ENCODE data around the gene ORC6. TPM values are rescaled to one million over a fixed set of nuclear protein-coding genes. Genes with fewer than 3 reads are reported as not detected.

Gene ORC6
- total RNA-seq, 4 donors from 2014 or later: 3.4 to 12.6 (median 7.7) TPM

GRCh38 chr16:46743232-46743719 is 53.8 kb downstream of the ORC6 start:
- intact Hi-C loops (cut with DNase I): no loop called here
- DNase-seq: no peak
- Histone ChIP-seq H3K4me1 (peaks cover 0 to 3% (median 0%) of the 10 kb centered on the region in 3 donors), H3K27me3 (peaks cover 0 to 13% (median 0%) of the 10 kb centered on the region in 4 donors), H3K27ac (peak overlapping the region in 2 of 4 donors; percentile 22 to 52), H3K9me3 (no peaks in the 10 kb centered on the region), H3K4me3 (no peak overlapping the region), H3K36me3 (no peaks in the 10 kb centered on the region)
- TF ChIP-seq, protein P1, sequence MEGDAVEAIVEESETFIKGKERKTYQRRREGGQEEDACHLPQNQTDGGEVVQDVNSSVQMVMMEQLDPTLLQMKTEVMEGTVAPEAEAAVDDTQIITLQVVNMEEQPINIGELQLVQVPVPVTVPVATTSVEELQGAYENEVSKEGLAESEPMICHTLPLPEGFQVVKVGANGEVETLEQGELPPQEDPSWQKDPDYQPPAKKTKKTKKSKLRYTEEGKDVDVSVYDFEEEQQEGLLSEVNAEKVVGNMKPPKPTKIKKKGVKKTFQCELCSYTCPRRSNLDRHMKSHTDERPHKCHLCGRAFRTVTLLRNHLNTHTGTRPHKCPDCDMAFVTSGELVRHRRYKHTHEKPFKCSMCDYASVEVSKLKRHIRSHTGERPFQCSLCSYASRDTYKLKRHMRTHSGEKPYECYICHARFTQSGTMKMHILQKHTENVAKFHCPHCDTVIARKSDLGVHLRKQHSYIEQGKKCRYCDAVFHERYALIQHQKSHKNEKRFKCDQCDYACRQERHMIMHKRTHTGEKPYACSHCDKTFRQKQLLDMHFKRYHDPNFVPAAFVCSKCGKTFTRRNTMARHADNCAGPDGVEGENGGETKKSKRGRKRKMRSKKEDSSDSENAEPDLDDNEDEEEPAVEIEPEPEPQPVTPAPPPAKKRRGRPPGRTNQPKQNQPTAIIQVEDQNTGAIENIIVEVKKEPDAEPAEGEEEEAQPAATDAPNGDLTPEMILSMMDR (IDR thresholded peaks at IDR 0.05): no peak
- no peak for TF ChIP-seq POLR2A (IDR thresholded peaks at IDR 0.05)
- WGBS, 2 donors: 24 to 26% methylated on average over 7 to 9 of the region's 10 CpGs

- WGBS, 2 donors: 63 to 77% methylated on average over 7 of the region's 7 CpGs
- no peak for TF ChIP-seq POLR2A (IDR thresholded peaks at IDR 0.05)
- TF ChIP-seq, protein P1 (IDR thresholded peaks at IDR 0.05): no peak
- H3K4me1 ChIP-seq: peaks cover 0 to 3% (median 0%) of the 10 kb centered on the region in 3 donors
- no peaks in the 10 kb centered on the region for H3K36me3 ChIP-seq
- H3K27me3 ChIP-seq: peaks cover 0 to 13% (median 0%) of the 10 kb centered on the region in 4 donors
- intact Hi-C loops (cut with DNase I): no loop called here
- no peak overlapping the region for H3K4me3 ChIP-seq
- no peaks in the 10 kb centered on the region for H3K9me3 ChIP-seq
- H3K27ac ChIP-seq: no peak overlapping the region
- no peak for DNase-seq
Measured at GRCh38 chr16:46745617-46746016, 56.2 kb downstream of the ORC6 start.

DNA sequence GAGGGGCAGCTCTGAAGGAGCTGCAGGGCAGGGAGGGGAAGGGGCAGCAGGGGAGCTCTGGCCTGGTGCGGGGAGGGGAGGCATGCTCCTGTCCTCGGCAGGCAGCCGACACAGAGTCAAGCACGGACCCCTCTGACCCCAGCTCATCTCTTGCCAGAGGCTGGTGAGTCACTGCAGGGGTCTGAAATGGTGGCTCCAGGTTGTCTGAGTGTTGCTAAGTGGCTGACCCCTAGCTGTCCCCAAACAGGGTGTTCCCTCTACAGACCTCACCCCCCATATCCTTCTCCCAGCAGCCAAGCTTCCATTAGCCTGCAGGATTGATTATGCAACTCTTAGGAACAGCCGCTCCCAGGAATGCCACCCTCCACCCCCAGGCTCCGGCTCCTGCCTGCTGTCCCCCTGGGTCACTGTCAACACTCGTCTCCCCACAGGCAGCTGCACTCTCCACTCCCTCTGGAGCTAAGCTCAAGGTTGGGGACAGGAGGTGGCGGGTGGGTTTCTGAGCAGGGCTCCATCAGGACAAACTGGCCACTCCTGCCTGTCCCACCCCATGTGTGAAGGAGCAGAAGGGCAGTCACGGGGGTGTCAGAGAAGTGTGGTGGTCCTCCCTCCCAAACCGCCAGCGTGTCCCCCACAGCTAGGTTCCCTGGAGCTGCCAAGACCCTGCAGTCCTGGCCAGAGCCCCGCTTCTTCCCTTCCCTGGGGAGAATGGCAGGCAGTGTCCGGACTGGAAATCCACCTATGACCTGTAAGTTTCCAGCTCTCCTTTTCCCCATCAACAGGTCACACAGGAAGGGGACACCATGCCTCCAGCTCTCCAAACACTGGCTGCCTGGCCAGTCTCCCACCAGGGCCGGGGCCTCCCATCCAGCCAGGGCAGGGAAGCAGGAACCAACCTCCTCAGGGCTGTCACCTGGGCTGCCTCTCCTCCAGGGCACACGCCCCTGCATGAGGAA is 57.6 kb downstream of the ORC6 start:
- Histone ChIP-seq H3K27me3 (peaks cover 0 to 13% (median 0%) of the 10 kb centered on the region in 4 donors), H3K36me3 (no peaks in the 10 kb centered on the region), H3K27ac (no peak overlapping the region), H3K9me3 (no peaks in the 10 kb centered on the region), H3K4me3 (no peak overlapping the region), H3K4me1 (peaks cover 0 to 3% (median 0%) of the 10 kb centered on the region in 3 donors)
- 50 to 79% methylated on average over 2 to 8 of the region's 15 CpGs for WGBS, 2 donors
- no peak for TF ChIP-seq POLR2A (IDR thresholded peaks at IDR 0.05)
- TF ChIP-seq, protein P1 (IDR thresholded peaks at IDR 0.05): no peak
- DNase-seq: no peak
- intact Hi-C loops (cut with DNase I): no loop called here

Other genes with a start within 250 kb of the ORC6 start
- 10 to 100 TPM in 1 of 4 donors, 1 to 10 TPM in 3; 1.9 to 13.7 (median 6.9) TPM for gene SHCBP1, start 68.3 kb upstream of the ORC6 start, total RNA-seq
- 100 to 1,000 TPM in 1 of 4 donors, 10 to 100 TPM in 3; 34.0 to 129 (median 88.0) TPM for gene VPS35, start 481 bp upstream of the ORC6 start, total RNA-seq
- under 1 TPM in 3 of 4 donors, not detected in 1; 0.03 to 0.19 (median 0.08) TPM for gene MYLK3, start 58.7 kb downstream of the ORC6 start, total RNA-seq
- 1 to 10 TPM; 5.7 to 7.6 (median 7.0) TPM for gene C16orf87, start 141.5 kb downstream of the ORC6 start, total RNA-seq
- 100 to 1,000 TPM in 1 of 4 donors, 10 to 100 TPM in 3; 43.3 to 113 (median 77.2) TPM for gene GPT2, start 194.7 kb downstream of the ORC6 start, total RNA-seq

Data from esophagus squamous epithelium (tissue), 5 donors.